ENCODE data around the gene RUNX2.
"Not testable (repeated sequence)": the region's sequence is repeated elsewhere in the genome, so short reads cannot be mapped to it uniquely, and the experiment has no call there.

The RUNX2 gene

GRCh38 chr6:45327956-45328522, at the start of gene RUNX2:
RUNX2 (plus strand) TSS chr6:45328330; CDS start chr6:45328727, 397 bp downstream.
- peak; percentile 72 for DNase-seq

- no peak for DNase-seq
Observed at GRCh38 chr6:45278367-45278766, 49.8 kb upstream of the RUNX2 start.

GRCh38 chr6:45286707-45287106, 41.4 kb upstream of the RUNX2 start:
- DNase-seq, result not testable (repeated sequence)

- no peak for DNase-seq
Observed at GRCh38 chr6:45289751-45290514, 38.2 kb upstream of the RUNX2 start.

- DNase-seq, result no peak
Observed at GRCh38 chr6:45293306-45293705, 34.8 kb upstream of the RUNX2 start.

GRCh38 chr6:45294065-45294701, 33.9 kb upstream of the RUNX2 start:
- not testable (repeated sequence) for DNase-seq

- DNase-seq, result no peak
Observed at GRCh38 chr6:45297320-45297719, 30.8 kb upstream of the RUNX2 start.

- no peak for DNase-seq
Observed at GRCh38 chr6:45299096-45299581, 29.0 kb upstream of the RUNX2 start.

- DNase-seq, result no peak
Observed at GRCh38 chr6:45300736-45301135, 27.4 kb upstream of the RUNX2 start.

GRCh38 chr6:45301348-45302142, 26.6 kb upstream of the RUNX2 start:
- DNase-seq, result no peak

GRCh38 chr6:45302832-45303231, 25.3 kb upstream of the RUNX2 start:
- DNase-seq, result no peak

GRCh38 chr6:45305546-45305945, 22.6 kb upstream of the RUNX2 start:
- no peak for DNase-seq

- no peak for DNase-seq
Observed at GRCh38 chr6:45310118-45310788, 17.9 kb upstream of the RUNX2 start.

- DNase-seq, result no peak
Observed at GRCh38 chr6:45314146-45314545, 14.0 kb upstream of the RUNX2 start.

- no peak for DNase-seq
Observed at GRCh38 chr6:45320349-45320748, 7.8 kb upstream of the RUNX2 start.

- DNase-seq, result no peak
Observed at GRCh38 chr6:45323656-45324224, 4.4 kb upstream of the RUNX2 start.

- no peak for DNase-seq
Observed at GRCh38 chr6:45326698-45327417, 1.3 kb upstream of the RUNX2 start.

GRCh38 chr6:45328523-45328922, 393 bp downstream of the RUNX2 start:
- DNase-seq, result no peak

GRCh38 chr6:45344900-45345299, 16.8 kb downstream of the RUNX2 start:
- DNase-seq, result no peak

GRCh38 chr6:45350186-45350710, 22.1 kb downstream of the RUNX2 start:
- no peak for DNase-seq

GRCh38 chr6:45351076-45351475, 22.9 kb downstream of the RUNX2 start:
- no peak for DNase-seq
